ENCODE measurements around the gene SLC12A1.
"Not testable (repeated sequence)": the region's sequence is repeated elsewhere in the genome, so short reads cannot be mapped to it uniquely, and the experiment has no call there.

The SLC12A1 gene

GRCh38 chr15:48309740-48310139 is 103.6 kb downstream of the SLC12A1 start:
- no peak for DNase-seq (ENCODE audit: low read depth in 2 of 2)

- DNase-seq (ENCODE audit: low read depth in 2 of 2): no peak
These were observed 107.1 kb downstream of the SLC12A1 start for GRCh38 chr15:48313216-48313615.

- DNase-seq (ENCODE audit: low read depth in 2 of 2): no peak
These were observed 108.9 kb downstream of the SLC12A1 start for GRCh38 chr15:48315041-48315440.

- DNase-seq (ENCODE audit: low read depth in 2 of 2): no peak
These were observed 111.1 kb downstream of the SLC12A1 start for GRCh38 chr15:48317221-48317620.

GRCh38 chr15:48318131-48318530 is 112.0 kb downstream of the SLC12A1 start:
- no peak for DNase-seq (ENCODE audit: low read depth in 2 of 2)

- DNase-seq (ENCODE audit: low read depth in 2 of 2): no peak
These were observed 117.2 kb downstream of the SLC12A1 start for GRCh38 chr15:48323294-48323693.

- DNase-seq (ENCODE audit: low read depth in 2 of 2): no peak
These were observed 118.8 kb downstream of the SLC12A1 start for GRCh38 chr15:48324949-48325348.

GRCh38 chr15:48325400-48325799 is 119.3 kb downstream of the SLC12A1 start:
- no peak for DNase-seq (ENCODE audit: low read depth in 2 of 2)

GRCh38 chr15:48326180-48326579 is 120.1 kb downstream of the SLC12A1 start:
- not testable (repeated sequence) for DNase-seq (ENCODE audit: low read depth in 2 of 2)

- DNase-seq (ENCODE audit: low read depth in 2 of 2): no peak
These were observed 124.1 kb downstream of the SLC12A1 start for GRCh38 chr15:48330105-48330785.

- peak in 1 of 2 experiments; percentile 39 for DNase-seq (ENCODE audit: low read depth in 2 of 2)
These were observed 125.0 kb downstream of the SLC12A1 start, which contains the start of gene DUT for GRCh38 chr15:48330855-48331795. Gene DUT (plus strand): TSS chr15:48331429. CDS start chr15:48331516, 87 bp downstream.

- peak in 1 of 2 experiments; percentile 51 for DNase-seq (ENCODE audit: low read depth in 2 of 2)
These were observed 125.9 kb downstream of the SLC12A1 start for GRCh38 chr15:48331796-48332641.

- DNase-seq (ENCODE audit: low read depth in 2 of 2): no peak
These were observed 126.5 kb downstream of the SLC12A1 start for GRCh38 chr15:48332642-48333034.

- no peak for DNase-seq (ENCODE audit: low read depth in 2 of 2)
These were observed 127.4 kb downstream of the SLC12A1 start for GRCh38 chr15:48333540-48333939.

- no peak for DNase-seq (ENCODE audit: low read depth in 2 of 2)
These were observed 128.2 kb downstream of the SLC12A1 start for GRCh38 chr15:48334260-48334659.

GRCh38 chr15:48336940-48337339 is 130.8 kb downstream of the SLC12A1 start:
- DNase-seq (ENCODE audit: low read depth in 2 of 2): no peak

GRCh38 chr15:48337607-48338006 is 131.5 kb downstream of the SLC12A1 start:
- no peak for DNase-seq (ENCODE audit: low read depth in 2 of 2)

GRCh38 chr15:48340111-48340510 is 134.0 kb downstream of the SLC12A1 start:
- DNase-seq (ENCODE audit: low read depth in 2 of 2): no peak

GRCh38 chr15:48343865-48344264 is 137.8 kb downstream of the SLC12A1 start:
- DNase-seq (ENCODE audit: low read depth in 2 of 2): no peak

- no peak for DNase-seq (ENCODE audit: low read depth in 2 of 2)
These were observed 139.4 kb downstream of the SLC12A1 start for GRCh38 chr15:48345516-48345915.

GRCh38 chr15:48352474-48353072 is 146.5 kb downstream of the SLC12A1 start:
- no peak for DNase-seq (ENCODE audit: low read depth in 2 of 2)
